Ovary (tissue), 9 donors: ENCODE results near the gene NYAP1. TPM values are rescaled to one million over a fixed set of nuclear protein-coding genes. Genes with fewer than 3 reads are reported as not detected.

ENCODE experiments used
- DNase-seq, 5 donors: peaks; one replicate each; pipeline ENCODE4 v3.0.0-alpha.2; 2019 to 2020
- H3K27ac ChIP-seq, 2 donors: fragments of 200-600 bp; one replicate each; pipeline versions ENCODE4 v1.5.1 to v1.8.0; 2019 to 2022
- H3K27me3 ChIP-seq: fragments of 200-600 bp; one replicate; pipeline ENCODE4 v1.8.0; 2022
- H3K36me3 ChIP-seq: fragments of 200-600 bp; sonication (generic); one replicate; pipeline ENCODE4 v1.5.1; 2019
- H3K4me1 ChIP-seq: one replicate; pipeline ENCODE4 v1.8.1; 2013; ENCODE audit warnings: mild to moderate bottlenecking, moderate library complexity; ENCODE audit not compliant: insufficient read depth
- H3K4me3 ChIP-seq: fragments of 200-600 bp; sonication (generic); one replicate; pipeline ENCODE4 v1.5.1; 2017
- H3K9me3 ChIP-seq, 2 donors: fragments of 200-600 bp in 1 of 2; sonication (generic) in 1 of 2; one replicate each; pipeline versions ENCODE4 v1.5.1 to v1.8.1; 2013 to 2019; ENCODE audit warnings: mild to moderate bottlenecking in 1 of 2, moderate library complexity in 1 of 2
- CTCF ChIP-seq, 3 donors: fragments of 450-650 bp in 2 of 3; fragments of 200-600 bp in 1 of 3; IDR thresholded peaks; one replicate each; pipeline versions ENCODE4 v1.5.1 to v1.8.0; 2016 to 2022; ENCODE audit warnings: antibody characterized with exemption in 3 of 3, mild to moderate bottlenecking in 1 of 3
- EP300 ChIP-seq: sonication (generic); formaldehyde crosslinking; IDR thresholded peaks from one replicate; pipeline ENCODE4 v1.6.1; 2017; ENCODE audit warnings: antibody characterized with exemption
- POLR2A ChIP-seq: fragments of 450-650 bp; IDR thresholded peaks from one replicate; pipeline ENCODE4 v1.6.1; 2017; ENCODE audit warnings: antibody characterized with exemption, mild to moderate bottlenecking, moderate library complexity
- WGBS, 3 donors: extraction: QIAGEN DNeasy Blood & Tissue Kit in 1 of 3; methylation state at CpG; one replicate each; pipeline versions ENCODE4 v1.1.5 to v1.1.7; 2013 to 2017; 5-methylcytosine and 5-hydroxymethylcytosine counted together
- intact Hi-C, 4 donors: fragments of 100-400 bp; cut with DNase I; formaldehyde crosslinking; loops; one replicate each; pipeline versions ENCODE4 v1.11.0 to v1.15.1; 2022 to 2023
- polyA plus RNA-seq, 2 donors: library from polyadenylated mRNA; stranded (reverse); fragments of 200-250 nt in 1 of 2; fragments of 350-450 nt in 1 of 2; fragmentation: Illumina TruSeq in 1 of 2; extraction: RNeasy Lipid Tissue Mini Kit (QIAGEN cat#74804) in 1 of 2; gene quantifications; one replicate each; pipeline ENCODE4 v1.2.3, GENCODE V29; 2013 to 2014
- total RNA-seq, 7 donors: library from RNA; depleted of rRNA in 2 of 7; stranded (reverse); fragments of >200 nt in 2 of 7; fragmentation: NEBNext Ultra II Directional in 3 of 7; extraction: Animal tissue kit (Norgen Biotek cat#: 25700) in 3 of 7; gene quantifications; one replicate each; pipeline versions ENCODE4 v1.1.0 to v1.2.4, GENCODE V29; 2016 to 2023
- donor health status: DM: no; HTN: no; CAD: no; lungs with moderate emphysema.
- donor health status: DM: no; HTN: no; CAD: no.
- donor health status: Bipolar disorder and iron deficiency.
- donor health status: DM: yes; HTN: yes; CAD: no.
- donor health status: DM: no; HTN: no; CAD: no.
- donor health status: DM: yes; HTN: yes; CAD: no.

NYAP1 gene
- total and polyA plus RNA-seq, 9 donors = 0.28 to 10.1 (median 6.8) TPM

GRCh38 chr7:100469227-100470044 lies 14.3 kb upstream of the NYAP1 start:
- Histone ChIP-seq H3K27ac (peak overlapping the region in 1 of 2 donors; percentile 42), H3K36me3 (no peaks in the 10 kb centered on the region), H3K27me3 (no peaks in the 10 kb centered on the region), H3K4me1 (peaks cover 7% of the 10 kb centered on the region), H3K4me3 (no peak overlapping the region), H3K9me3 (no peaks in the 10 kb centered on the region)
- TF ChIP-seq EP300 (no peak), CTCF (IDR thresholded peaks at IDR 0.05) (peak; percentile 90 to 93 (median 92))
- intact Hi-C loops = loop anchor here (2.0 to 10.0 kb wide), 8 partner anchors 93 to 615 kb away; partner anchors contain the start of genes GIGYF1 (in 3 of the 4), EPO (in 2 of the 4), TRIP6 (in 2 of the 4) and SLC12A9 (in 1 of the 4)
- peak; percentile 88 to 94 (median 92) for DNase-seq
- whole genome bisulfite sequencing, 3 donors = 26 to 30% (median 26%) methylated on average over 13 of the region's 13 CpGs

- TF ChIP-seq POLR2A (no peak), EP300 (no peak)
- Histone ChIP-seq H3K36me3 (no peaks in the 10 kb centered on the region), H3K27me3 (no peaks in the 10 kb centered on the region), H3K27ac (no peak overlapping the region), H3K4me3 (no peak overlapping the region), H3K4me1 (peaks cover 7% of the 10 kb centered on the region), H3K9me3 (no peaks in the 10 kb centered on the region)
- intact Hi-C loops = loop anchor here (5.0 to 10.0 kb wide), 5 partner anchors 91 to 614 kb away; partner anchors contain the start of genes TRIP6 (in 2 of the 4), GIGYF1 (in 1 of the 4), SLC12A9 (in 1 of the 4) and TRIM56 (in 1 of the 4)
- 50 to 56% (median 52%) methylated on average over 4 of the region's 4 CpGs for WGBS, 3 donors
- DNase-seq = no peak
Observed at GRCh38 chr7:100471021-100471420, 12.7 kb upstream of the NYAP1 start.

- H3K36me3 ChIP-seq = no peaks in the 10 kb centered on the region
- H3K4me1 ChIP-seq = peaks cover 13% of the 10 kb centered on the region
- no peaks in the 10 kb centered on the region for H3K27me3 ChIP-seq
- no peak overlapping the region for H3K4me3 ChIP-seq
- DNase-seq = no peak
- intact Hi-C loops = loop anchor here (5.0 to 10.0 kb wide), 5 partner anchors 90 to 613 kb away; partner anchors contain the start of genes TRIP6 (in 2 of the 4), GIGYF1 (in 1 of the 4), SLC12A9 (in 1 of the 4) and TRIM56 (in 1 of the 4)
- H3K9me3 ChIP-seq = no peaks in the 10 kb centered on the region
- no peak overlapping the region for H3K27ac ChIP-seq
- TF ChIP-seq CTCF (IDR thresholded peaks at IDR 0.05) (no peak), EP300 (no peak), POLR2A (no peak)
- 58 to 66% (median 62%) methylated on average over 14 to 16 of the region's 16 CpGs for WGBS, 3 donors
Observed at GRCh38 chr7:100472121-100472851, 11.4 kb upstream of the NYAP1 start.

GRCh38 chr7:100472854-100473499 lies 10.8 kb upstream of the NYAP1 start:
- Histone ChIP-seq H3K27me3 (no peaks in the 10 kb centered on the region), H3K4me1 (peaks cover 13% of the 10 kb centered on the region), H3K4me3 (no peak overlapping the region), H3K36me3 (no peaks in the 10 kb centered on the region), H3K9me3 (no peaks in the 10 kb centered on the region), H3K27ac (no peak overlapping the region)
- DNase-seq = peak in 2 of 5 donors; percentile 37 to 38
- 44 to 49% (median 47%) methylated on average over 14 of the region's 14 CpGs for WGBS, 3 donors
- no peak for TF ChIP-seq POLR2A
- no peak for TF ChIP-seq CTCF (IDR thresholded peaks at IDR 0.05)
- TF ChIP-seq EP300 = no peak
- intact Hi-C loops = loop anchor here (5.0 to 10.0 kb wide), 5 partner anchors 89 to 612 kb away; partner anchors contain the start of genes TRIP6 (in 2 of the 4), GIGYF1 (in 1 of the 4), SLC12A9 (in 1 of the 4) and TRIM56 (in 1 of the 4)
